ENCODE results near the gene C3. TPM values are rescaled to one million over a fixed set of nuclear protein-coding genes. Genes with fewer than 3 reads are reported as not detected.

C3 gene
- total and polyA plus RNA-seq, 2 of the 13 experiments (the other 11 are each of a cell fraction or from before 2014, with no cell fraction given): 1,455 to 6,272 TPM

- TF ChIP-seq CBX2 (IDR thresholded peaks at IDR 0.05; ENCODE audit: low read depth, low read length) (no peak), CBX2 (CRISPR knock-in tag; IDR thresholded peaks at IDR 0.05; ENCODE audit: low read depth) (no peak), SCMH1 (CRISPR knock-in tag; IDR thresholded peaks at IDR 0.05; ENCODE audit: borderline replicate concordance) (no peak), TOE1 (CRISPR knock-in tag; IDR thresholded peaks at IDR 0.05) (no peak; the same call in 1 of the 2 replicates), ZNF143 (CRISPR knock-in tag; IDR thresholded peaks at IDR 0.05) (peak; percentile 69), ZNF788 (CRISPR knock-in tag; IDR thresholded peaks at IDR 0.05; ENCODE audit: borderline replicate concordance) (peak; percentile 66; the same call in 1 of the 2 replicates), CEBPG (CRISPR knock-in tag; IDR thresholded peaks at IDR 0.05) (peak; percentile 40; the same call in 1 of the 2 replicates), ZNF749 (CRISPR knock-in tag; IDR thresholded peaks at IDR 0.05; ENCODE audit: borderline replicate concordance) (peak; percentile 86; the same call in 1 of the 2 replicates), MIXL1 (CRISPR knock-in tag; IDR thresholded peaks at IDR 0.05) (no peak; the same call in 1 of the 2 replicates), ZNF709 (CRISPR knock-in tag; IDR thresholded peaks at IDR 0.05) (no peak; the same call in 1 of the 2 replicates), NBN (conservative IDR thresholded peaks at IDR 0.05) (no peak), ARID4A (CRISPR knock-in tag; IDR thresholded peaks at IDR 0.05; ENCODE audit: borderline replicate concordance) (peak; percentile 84), ZNF431 (CRISPR knock-in tag; IDR thresholded peaks at IDR 0.05; ENCODE audit: borderline replicate concordance, low read depth) (no peak), TRIM24 (CRISPR knock-in tag; IDR thresholded peaks at IDR 0.05) (no peak; the same call in 1 of the 2 replicates), ZNF281 (CRISPR knock-in tag; IDR thresholded peaks at IDR 0.05; ENCODE audit: borderline replicate concordance) (peak; percentile 96), PAWR (CRISPR knock-in tag; IDR thresholded peaks at IDR 0.05; ENCODE audit: borderline replicate concordance) (no peak), ZNF644 (CRISPR knock-in tag; IDR thresholded peaks at IDR 0.05; ENCODE audit: low read depth) (no peak), ZNF274 (CRISPR knock-in tag; IDR thresholded peaks at IDR 0.05) (peak; percentile 79), CCAR2 (optimal IDR thresholded peaks at IDR 0.05; ENCODE audit: low read depth, low read length) (no peak), IRF9 (CRISPR knock-in tag; IDR thresholded peaks at IDR 0.05; ENCODE audit: borderline replicate concordance) (no peak), NFKB2 (CRISPR knock-in tag; IDR thresholded peaks at IDR 0.05; ENCODE audit: borderline replicate concordance) (peak; percentile 71; the same call in 1 of the 2 replicates), HOXA7 (CRISPR knock-in tag; IDR thresholded peaks at IDR 0.05) (no peak), MYC (CRISPR knock-in tag; IDR thresholded peaks at IDR 0.05; ENCODE audit: borderline replicate concordance) (peak; percentile 98)
Observed at GRCh38 chr19:6753178-6754031, 33.0 kb upstream of the C3 start (continued).
